HG03354 (cell line): Measurements from ENCODE around the gene LCN1.
"Not testable (repeated sequence)": the region's sequence is repeated elsewhere in the genome, so short reads cannot be mapped to it uniquely, and the experiment has no call there.

ENCODE experiments used
- ATAC-seq: cut with Tn5 transposase; IDR thresholded peaks from one replicate; pipeline ENCODE4 v1.9.1; 2021; ENCODE audit warnings: mild to moderate bottlenecking; ENCODE audit not compliant: unreplicated experiment, poor library complexity, severe bottlenecking

LCN1 gene

DNA sequence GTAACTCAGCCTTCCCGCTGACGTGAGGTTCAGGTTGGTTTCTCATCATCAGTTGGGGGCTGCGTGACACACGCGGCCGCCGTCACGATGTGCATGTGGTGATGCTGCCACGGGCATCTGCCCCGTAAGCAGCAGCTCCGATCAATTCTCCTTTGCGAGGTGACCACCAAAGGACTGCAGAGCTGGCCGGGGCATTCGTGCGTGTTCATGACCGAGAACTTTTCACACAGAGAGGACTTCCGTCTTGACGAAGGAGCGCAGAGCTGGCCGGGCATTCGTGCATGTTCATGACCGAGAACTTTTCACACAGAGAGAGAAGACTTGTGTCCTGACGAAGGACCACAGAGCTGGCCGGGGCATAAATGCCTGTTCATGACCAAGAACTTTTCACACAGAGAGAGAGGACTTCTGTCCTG, 3.8 kb upstream of the LCN1 start:
- no peak for ATAC-seq

DNA sequence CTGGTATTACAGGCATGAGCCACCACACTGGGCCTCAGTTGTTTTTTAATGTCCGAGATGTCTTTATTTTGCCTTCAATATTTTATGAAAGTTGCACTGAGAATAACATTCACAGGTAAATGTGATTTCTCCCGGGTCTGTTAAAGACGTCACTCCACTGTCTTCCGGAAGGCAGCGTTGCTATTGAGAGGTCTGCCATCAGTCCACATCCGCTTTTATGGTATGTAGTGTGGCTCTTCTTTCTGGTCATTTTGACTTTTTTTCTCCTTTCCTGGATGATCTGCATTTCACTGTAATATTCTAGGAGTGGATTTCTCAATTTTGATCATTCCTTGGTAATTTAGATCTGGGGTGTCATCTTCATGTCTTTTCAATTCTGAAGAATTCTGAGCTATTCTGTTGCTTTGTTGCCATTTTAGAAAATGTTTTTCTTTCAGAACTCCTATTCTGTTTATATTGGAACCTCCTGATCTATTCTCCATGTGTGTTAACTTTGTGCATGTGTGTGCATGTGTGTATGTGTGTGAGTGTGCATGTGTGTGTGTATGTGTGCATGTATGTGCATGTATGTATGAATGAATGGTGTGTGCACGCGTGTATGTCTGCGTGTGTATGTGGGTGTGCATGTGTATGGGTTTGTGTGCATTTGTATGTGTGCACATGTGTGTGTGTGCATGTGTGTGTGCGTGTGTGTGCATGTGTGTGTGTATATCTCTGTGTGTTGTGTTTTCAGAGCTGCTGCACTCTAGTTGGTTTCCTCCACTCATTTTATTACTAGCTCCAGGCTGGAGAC, 1.9 kb upstream of the LCN1 start:
- ATAC-seq, result no peak

DNA sequence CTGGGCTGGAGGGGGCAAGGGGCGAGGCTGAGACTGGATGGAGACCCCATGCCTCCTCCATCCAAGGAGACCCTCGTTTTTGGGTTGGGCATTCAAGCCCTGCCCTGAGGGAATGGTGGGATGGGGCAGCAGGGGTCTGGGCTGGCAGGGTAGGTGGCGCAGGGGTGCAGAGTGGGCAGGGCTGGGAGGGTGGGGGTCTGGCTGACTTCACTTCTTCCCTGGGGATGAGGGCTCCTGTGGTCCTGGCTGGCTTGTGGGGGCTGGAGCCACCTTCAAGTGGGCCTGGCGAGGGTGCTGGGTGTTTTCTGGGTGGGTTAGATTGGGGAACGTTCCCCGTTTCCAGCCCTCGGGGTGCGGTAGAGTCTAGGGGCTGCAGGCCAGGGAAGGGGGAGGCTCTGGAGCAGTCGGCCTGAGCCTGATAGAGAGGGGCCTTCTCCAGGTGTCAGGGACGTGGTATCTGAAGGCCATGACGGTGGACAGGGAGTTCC, 412 bp downstream of the LCN1 start:
- no peak for ATAC-seq

DNA sequence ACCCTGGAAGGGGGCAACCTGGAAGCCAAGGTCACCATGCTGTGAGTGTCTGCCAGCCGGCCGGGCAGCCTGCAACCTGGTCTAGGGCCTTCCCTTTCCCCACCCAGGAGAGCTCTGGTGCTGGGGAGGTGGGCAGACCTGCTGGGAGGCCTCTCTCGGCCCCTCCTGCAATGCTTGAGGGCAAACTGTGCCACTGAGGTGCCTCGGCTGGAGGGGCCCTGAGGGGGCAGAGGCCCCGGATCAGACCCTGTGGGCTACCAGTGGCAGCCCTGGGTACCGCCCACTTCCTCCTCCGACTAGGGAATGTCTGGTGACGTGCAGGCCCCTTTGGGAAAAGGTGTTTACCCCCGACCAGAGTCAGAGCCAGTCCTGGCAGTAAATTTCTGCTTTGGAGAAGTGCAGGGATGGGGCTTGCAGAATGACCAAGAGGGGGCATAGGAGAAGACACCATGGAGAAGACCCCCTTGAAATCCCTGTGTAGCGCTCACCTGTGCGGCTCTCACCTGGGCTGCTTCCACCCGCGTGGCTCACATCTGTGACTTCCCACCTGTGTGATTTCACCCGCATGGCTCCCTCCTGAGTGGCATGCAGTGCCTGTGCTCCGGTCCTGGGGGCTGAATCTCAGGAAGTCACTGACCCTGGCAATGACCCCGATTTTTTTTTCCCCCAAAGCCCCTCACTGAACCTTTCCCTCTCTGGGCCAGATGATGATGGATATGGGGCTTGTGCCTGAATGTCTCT, 1.1 kb downstream of the LCN1 start:
- ATAC-seq, result no peak

DNA sequence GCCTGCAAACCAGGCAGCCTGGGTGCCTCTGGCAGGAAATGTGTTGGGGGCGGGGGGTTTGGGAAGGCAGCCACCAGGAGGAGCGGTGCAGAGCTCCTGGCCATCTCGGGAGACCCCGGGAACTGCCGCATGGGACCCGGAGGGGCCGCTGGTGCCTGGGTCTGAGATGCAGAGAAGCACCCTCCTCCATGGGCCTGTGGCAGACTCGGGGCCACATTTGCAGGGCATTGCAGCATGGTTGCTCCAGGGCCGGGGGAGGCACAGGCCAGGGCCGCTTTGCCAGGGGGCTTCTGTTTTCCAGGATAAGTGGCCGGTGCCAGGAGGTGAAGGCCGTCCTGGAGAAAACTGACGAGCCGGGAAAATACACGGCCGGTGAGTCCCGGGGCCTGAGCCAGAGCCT, 1.7 kb downstream of the LCN1 start:
- no peak for ATAC-seq

DNA sequence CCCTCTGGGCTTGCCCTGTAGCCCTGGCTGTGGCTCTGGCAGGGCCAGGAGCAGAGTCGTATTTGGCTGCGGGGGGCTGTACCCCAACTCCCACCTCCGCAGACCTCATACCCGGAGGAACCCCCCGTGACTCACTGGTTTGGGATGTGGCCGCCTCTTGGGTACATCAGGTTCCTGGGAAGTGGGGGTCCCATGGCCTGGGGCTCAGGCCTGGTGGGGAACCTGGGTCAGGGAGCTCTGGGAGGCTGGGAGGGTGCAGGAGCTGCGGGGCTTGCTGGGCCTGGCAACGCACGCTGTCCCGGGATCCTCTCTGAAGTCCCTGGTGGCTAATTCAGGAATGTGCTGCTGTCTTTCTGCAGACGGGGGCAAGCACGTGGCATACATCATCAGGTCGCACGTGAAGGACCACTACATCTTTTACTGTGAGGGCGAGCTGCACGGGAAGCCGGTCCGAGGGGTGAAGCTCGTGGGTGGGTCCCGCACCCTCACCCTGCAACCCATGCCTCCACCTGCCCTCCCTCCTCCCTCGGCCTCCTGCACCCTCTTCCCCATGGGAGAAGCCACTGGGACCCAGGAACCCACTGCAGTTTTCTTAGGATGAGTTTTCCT, 2.4 kb downstream of the LCN1 start:
- no peak for ATAC-seq

DNA sequence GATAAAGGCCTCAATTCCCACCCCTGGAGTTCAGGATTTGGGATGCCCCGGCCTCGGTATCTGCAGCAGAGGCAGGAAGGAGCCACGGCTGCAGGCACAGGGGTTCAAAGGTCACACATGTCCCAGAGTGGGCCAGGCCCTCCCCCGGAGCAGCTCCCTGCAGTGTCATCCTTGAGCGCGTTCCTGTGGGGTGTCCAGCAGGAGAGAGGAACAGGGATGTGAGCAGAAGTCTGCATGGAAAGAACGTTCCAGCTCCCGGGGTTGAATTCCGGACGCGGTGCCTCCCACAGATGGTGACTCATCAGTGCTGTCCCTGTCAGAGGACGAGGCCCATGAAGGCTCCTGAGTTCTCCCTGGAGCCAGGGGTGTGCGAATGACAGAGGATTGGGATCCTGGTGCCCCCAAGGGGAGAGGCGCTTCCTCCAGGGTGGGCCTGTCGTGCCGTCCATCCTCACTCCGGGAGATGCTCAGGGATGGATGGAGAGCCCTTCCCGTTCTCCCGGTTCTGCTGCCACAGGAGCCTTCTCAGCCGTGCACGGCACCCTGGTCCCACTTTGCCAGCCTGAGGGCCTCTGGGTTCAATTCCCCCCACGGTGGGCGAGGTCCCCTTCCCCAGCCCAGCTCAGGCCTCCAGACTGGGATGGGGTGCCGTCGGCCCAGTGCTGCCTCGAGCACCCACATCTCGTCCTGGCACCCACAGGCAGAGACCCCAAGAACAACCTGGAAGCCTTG, 3.1 kb downstream of the LCN1 start:
- ATAC-seq, result no peak

DNA sequence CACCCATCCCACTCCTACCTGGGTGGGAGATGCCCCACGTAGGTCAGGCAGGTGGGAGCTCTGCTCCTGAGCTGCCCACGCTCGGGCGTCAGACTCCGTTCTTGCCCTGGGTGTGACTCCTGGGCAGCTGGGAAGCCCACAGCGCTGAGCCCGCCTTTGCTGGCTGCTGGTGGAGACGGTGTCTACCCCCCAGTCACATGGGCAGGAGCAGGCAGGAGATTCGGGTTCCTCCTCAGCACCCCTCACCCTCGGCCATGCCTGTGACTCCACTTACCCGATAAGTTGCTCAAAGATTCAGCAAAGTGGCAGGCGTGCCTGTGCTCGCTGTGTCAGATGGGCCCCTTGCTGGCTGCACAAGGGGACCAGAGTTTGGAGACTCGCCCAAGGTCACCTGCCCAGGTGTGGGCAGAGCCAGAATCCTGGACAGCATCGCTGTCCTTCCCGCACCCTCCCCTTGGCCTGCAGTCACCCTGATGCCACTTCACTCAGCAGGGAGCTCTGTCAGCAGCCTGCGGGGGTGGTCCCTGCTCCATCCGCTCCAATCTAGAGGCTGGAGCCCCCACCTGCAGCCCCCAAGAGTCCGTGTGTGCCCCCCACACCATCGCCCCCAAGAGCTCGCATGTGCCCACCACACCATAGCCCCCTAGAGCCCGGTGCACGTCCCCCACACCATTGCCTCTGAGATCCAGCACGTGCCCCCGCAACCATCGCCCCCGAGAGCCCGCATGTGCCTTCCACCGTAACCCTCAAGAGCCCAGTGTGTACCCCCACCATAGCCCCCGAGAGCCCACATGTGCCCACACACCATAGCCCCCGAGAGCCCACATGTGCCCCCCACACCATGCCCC, 4.2 kb downstream of the LCN1 start:
- no peak for ATAC-seq

DNA sequence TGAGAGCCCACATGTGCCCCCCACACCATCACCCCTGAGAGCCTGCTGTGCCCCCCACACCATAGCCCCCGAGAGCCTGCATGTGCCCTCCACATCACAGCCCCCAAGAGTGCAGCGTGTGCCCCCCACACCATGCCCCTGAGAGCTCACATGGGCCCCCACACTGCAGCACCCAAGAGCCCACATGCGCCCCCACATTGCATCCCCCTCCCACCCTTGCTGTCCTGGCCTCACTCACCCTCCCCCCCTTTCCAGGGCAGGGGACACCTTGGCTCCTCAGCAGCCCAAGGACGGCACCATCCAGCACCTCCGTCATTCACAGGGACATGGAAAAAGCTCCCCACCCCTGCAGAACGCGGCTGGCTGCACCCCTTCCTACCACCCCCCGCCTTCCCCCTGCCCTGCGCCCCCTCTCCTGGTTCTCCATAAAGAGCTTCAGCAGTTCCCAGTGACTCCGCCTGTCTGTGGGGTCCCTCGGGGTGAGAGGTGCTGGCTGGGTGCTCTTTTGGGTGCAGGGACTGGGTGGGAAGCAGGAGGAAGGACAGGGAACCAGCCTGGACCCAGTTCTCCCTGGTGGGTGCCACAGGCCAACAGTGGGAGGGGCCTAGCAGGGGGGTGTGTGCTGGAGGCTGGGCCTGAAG, 5.0 kb downstream of the LCN1 start:
- no peak for ATAC-seq

DNA sequence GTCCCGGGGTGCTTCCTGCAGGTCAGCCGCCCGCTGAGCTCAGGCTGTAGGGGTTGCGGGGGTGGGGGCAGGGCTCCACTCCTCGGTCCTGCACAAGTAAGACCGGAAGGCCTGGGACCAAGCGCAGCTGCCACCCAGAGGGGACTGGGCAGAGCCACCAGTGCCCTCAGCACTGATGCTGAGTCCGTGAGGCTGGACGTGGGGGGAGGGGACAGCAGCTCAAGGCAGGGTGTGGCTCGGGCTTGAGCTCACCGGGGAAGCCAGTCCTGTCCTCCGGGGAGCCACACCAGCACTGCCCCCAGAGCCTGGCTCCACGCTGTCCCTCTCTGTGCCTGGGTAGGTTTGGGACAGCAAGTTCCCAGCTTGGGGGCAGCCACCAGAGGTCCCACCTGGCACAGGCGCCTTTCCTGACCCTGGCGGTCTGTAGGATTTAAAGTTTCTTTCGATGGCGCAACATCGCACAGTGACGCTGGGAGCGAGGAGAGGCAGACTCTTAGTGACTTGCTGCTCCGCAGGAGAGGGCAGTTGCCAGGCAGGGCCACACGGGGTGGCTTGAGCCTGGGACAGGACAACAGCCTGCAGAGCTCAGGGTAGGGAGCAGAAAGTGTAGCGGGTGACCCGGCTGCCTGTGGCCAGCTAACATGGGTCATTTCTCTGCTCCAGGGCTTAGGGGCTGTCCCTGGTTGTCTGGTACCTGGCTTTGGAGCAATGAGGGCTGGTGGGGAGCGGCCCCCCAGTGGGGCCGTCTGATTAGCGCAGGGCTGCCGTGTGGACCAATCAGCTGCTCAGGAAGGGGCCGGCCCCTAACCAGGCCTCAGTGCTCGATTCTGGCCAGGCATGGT, 5.7 kb downstream of the LCN1 start:
- no peak for ATAC-seq

DNA sequence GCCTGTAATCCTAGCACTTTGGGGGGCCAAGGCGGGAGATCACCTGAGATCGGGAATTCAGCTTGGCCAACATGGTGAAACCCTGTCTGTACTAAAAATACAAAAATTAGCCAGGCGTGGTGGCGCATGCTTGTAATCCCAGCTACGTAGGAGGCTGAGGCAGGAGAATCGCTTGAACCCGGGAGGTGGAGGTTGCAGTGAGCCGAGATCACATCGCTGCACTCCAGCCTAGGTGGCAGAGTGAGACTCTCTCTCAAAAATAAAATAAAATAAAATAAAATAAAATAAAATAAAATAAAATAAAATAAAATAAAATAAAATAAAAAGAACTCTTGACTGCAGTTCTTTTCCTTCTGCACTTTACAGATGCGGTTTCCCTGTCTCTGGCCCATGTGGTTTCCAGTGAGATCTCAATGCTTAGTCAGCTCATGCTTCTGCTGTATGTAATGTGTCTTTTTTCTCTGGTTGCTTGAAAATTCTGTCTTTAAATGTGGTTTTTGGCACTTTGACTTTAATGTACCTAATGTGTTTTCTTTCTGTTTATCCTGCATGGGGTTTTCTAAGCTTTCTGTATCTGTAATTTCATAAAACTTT, 7.7 kb downstream of the LCN1 start:
- ATAC-seq, result not testable (repeated sequence)

DNA sequence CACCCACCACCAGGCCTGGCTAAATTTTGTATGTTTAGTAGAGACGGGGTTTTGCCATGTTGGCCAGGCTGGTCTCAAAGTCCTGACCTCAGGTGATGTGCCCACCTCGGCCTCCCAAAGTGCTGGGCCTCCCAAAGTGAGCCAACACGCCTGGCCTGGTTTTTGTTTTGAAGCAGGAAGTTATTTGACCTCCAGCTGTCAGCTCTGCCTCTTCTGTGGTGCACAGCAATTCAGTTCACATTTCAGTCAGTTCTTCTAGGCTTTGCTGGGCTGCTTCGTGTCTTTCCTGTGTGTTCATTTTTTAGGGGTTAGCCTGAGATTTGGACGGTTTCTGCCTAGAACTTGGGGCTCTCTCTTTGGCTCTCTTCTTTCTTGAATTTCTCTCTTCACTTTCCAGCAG, 8.9 kb downstream of the LCN1 start:
- no peak for ATAC-seq

DNA sequence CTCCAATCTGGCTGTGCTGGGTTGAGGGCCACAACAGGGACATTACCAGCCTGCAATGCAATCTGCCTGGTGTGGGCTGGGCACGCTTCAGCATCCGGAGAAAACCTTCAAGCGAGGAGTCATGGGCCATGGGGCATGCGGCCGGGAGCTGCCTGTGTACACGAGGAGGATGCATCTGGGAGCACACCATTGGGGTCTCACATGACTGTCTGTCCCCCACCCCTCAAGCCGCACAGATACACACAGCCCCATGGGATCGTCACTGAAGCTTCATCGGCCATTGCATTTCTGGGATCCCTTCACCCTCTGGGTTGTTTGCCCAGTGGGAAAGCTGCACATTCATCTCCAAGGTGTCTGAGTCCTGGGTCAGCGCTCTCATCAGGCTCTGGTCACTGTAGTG, 9.9 kb downstream of the LCN1 start:
- ATAC-seq, result no peak

DNA sequence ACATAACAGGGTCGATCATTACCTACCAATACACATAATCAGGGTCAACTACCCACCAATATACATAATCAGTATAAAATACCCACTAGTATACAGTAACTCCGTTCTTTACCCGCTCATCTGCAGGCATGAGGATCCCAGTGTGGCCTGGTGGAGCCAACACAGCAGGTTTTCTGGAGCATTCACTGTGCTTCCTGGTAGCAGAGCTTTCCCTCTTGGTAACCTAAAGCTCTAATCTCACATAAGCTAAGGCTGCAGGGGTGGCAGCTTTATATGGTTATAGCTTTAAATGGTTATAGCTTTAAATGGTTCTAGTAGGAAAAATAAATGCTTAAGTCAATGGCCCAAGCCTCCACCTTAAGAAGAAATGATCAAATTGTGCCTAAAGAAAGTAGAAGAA, 11.9 kb downstream of the LCN1 start:
- no peak for ATAC-seq

DNA sequence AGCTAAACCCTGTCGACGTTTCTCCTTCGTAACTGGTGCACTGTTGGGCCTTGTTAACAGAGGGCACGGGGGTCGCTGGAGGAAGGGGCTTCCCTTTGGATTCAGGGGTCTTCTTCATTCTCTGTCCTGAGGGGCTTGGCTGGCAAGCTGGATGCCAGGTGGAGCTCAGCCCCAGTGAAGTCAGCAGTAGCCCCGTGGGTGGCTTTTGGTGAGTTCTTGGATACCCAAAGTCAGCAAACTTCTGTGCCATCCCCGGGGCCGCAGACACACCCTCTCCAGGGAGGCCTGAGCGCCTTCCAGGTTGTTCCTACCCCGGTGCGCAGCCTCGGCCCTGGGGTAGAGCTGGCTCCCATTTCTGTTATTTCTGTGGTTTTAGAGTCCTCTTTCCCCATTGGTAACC, 12.4 kb downstream of the LCN1 start:
- ATAC-seq, result no peak

DNA sequence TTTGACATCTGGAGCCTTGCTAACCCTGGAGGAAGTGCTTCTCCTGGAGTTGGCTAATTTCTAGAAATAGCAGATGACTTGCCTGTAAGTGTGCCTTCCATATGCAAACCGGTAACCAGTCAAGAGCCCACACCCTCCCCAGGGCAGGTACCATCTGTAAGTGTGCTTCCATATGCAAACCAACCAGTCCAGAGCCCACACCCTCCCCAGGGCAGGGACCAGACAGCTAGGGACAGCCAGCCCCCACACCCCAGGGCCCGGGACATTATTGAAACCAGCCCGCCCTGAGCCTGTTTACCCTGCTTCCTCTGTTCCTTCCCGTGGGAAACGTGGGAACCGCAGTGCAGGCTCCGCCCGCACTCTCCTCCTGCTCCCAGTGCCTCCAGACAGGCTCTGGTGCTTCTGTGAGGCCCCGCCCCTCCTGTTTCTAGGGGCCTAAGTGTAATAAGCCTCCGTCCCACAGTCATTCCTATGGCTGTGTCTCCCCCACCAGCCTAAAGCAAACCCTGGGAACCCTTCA, 13.0 kb downstream of the LCN1 start:
- not testable (repeated sequence) for ATAC-seq

DNA sequence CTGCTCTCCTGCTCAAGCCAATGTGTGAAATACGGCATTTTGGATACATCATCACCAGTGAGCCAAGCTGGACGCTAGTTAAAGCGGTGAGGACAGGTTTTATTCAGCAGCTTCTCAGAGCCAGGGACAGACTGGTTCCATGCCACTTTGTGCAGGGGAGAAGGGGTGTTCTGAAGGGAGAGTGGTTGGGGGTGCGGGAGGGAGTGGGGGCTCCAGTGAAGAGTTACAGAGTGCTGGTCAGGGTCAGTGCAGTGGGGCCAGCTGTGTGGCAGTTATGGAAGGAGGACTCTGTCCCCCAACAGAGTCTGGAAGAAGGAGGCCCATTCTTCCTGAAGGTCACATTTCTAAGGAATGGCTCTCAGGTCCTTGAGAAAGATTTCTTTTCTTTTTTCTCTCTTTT, 13.6 kb downstream of the LCN1 start:
- ATAC-seq, result not testable (repeated sequence)
